ENCODE data around the gene ZNF614. TPM values are rescaled to one million over a fixed set of nuclear protein-coding genes. Genes with fewer than 3 reads are reported as not detected.

The ZNF614 gene
- total RNA-seq, 1 experiment from 2014 or later: 4.1 TPM

DNA sequence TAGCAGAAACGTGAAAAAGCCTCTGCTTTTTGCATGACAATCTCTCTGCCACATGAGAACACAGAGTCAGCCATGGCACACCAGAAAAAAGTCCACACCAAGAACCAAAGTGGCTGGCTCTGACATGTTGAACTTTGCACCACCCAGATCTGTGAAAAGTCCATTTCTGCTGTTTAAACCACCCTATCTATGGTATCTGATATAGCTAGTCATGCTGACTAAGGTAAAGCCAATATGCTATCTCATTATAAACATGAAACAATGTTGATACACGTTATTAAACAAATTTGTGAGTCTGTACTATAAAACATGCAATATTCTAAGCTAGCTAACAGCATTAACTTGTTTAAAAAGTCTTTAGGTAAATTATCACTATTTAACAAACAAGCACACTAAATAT is 41.5 kb upstream of the ZNF614 start:
- ATAC-seq (no peak), DNase-seq (ENCODE audit: low read depth, low spot score) (no peak)
- intact Hi-C loops (cut with micrococcal nuclease; ENCODE audit: unreplicated experiment): no loop called here
- in situ Hi-C loops (cut with HindIII; ENCODE audit: low pct_unique_long_range_greater_than_20kb, low sequenced_read_pairs): no loop called here
- Histone ChIP-seq H3K4me1 (ENCODE audit: control insufficient read depth, insufficient read depth, low read length) (no peaks in the 10 kb centered on the region), H3K4me3 (ENCODE audit: low read depth in 2 of 2, low read length in 2 of 2) (no peak overlapping the region), H3K36me3 (ENCODE audit: control insufficient read depth, insufficient read depth, low read length) (0 out of 2 replicates have a peak, but pooled peaks cover 2% of the 10 kb centered on the region), H3K9me3 (ENCODE audit: control insufficient read depth, insufficient read depth, low read depth, low read length) (peaks cover 62% of the 10 kb centered on the region), H3K27ac (ENCODE audit: low read length) (no peak overlapping the region), H3K27me3 (ENCODE audit: control insufficient read depth, insufficient read depth, low read length) (no peaks in the 10 kb centered on the region)
- no peak for TF ChIP-seq SIN3A (IDR thresholded peaks at IDR 0.05; ENCODE audit: borderline replicate concordance, insufficient read depth, low read depth, low read length)
- TF ChIP-seq TCF7L2 (IDR thresholded peaks at IDR 0.05; ENCODE audit: low read depth, low read length): no peak
- no peak for TF ChIP-seq POLR2AphosphoS5 (IDR thresholded peaks at IDR 0.05; ENCODE audit: low read depth, low read length)
- TF ChIP-seq REST (IDR thresholded peaks at IDR 0.05; ENCODE audit: insufficient read depth in 1 of 2, low read depth in 2 of 2, low read length in 1 of 2): no peak
- CTCF ChIA-PET: no interaction called here
- POLR2A ChIA-PET: no interaction called here
- no TSS peak for BruUV-seq (replicated peaks)

GRCh38 chr19:52066258-52066863 is 38.2 kb upstream of the ZNF614 start:
- intact Hi-C loops (cut with micrococcal nuclease; ENCODE audit: unreplicated experiment): no loop called here
- POLR2A ChIA-PET: no interaction called here
- Histone ChIP-seq H3K27ac (ENCODE audit: low read length) (no peak overlapping the region), H3K4me3 (ENCODE audit: low read depth in 2 of 2, low read length in 2 of 2) (no peak overlapping the region), H3K27me3 (ENCODE audit: control insufficient read depth, insufficient read depth, low read length) (no peaks in the 10 kb centered on the region), H3K36me3 (ENCODE audit: control insufficient read depth, insufficient read depth, low read length) (0 out of 2 replicates have a peak, but pooled peaks cover 2% of the 10 kb centered on the region), H3K9me3 (ENCODE audit: control insufficient read depth, insufficient read depth, low read depth, low read length) (peaks cover 58% of the 10 kb centered on the region), H3K4me1 (ENCODE audit: control insufficient read depth, insufficient read depth, low read length) (no peaks in the 10 kb centered on the region)
- ATAC-seq (no peak), DNase-seq (ENCODE audit: low read depth, low spot score) (no peak)
- TF ChIP-seq, protein P1, sequence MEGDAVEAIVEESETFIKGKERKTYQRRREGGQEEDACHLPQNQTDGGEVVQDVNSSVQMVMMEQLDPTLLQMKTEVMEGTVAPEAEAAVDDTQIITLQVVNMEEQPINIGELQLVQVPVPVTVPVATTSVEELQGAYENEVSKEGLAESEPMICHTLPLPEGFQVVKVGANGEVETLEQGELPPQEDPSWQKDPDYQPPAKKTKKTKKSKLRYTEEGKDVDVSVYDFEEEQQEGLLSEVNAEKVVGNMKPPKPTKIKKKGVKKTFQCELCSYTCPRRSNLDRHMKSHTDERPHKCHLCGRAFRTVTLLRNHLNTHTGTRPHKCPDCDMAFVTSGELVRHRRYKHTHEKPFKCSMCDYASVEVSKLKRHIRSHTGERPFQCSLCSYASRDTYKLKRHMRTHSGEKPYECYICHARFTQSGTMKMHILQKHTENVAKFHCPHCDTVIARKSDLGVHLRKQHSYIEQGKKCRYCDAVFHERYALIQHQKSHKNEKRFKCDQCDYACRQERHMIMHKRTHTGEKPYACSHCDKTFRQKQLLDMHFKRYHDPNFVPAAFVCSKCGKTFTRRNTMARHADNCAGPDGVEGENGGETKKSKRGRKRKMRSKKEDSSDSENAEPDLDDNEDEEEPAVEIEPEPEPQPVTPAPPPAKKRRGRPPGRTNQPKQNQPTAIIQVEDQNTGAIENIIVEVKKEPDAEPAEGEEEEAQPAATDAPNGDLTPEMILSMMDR (IDR thresholded peaks at IDR 0.05): no peak
- no peak for TF ChIP-seq REST (IDR thresholded peaks at IDR 0.05; ENCODE audit: insufficient read depth in 1 of 2, low read depth in 2 of 2, low read length in 1 of 2)
- TF ChIP-seq SIN3A (IDR thresholded peaks at IDR 0.05; ENCODE audit: borderline replicate concordance, insufficient read depth, low read depth, low read length): no peak
- TF ChIP-seq TCF7L2 (IDR thresholded peaks at IDR 0.05; ENCODE audit: low read depth, low read length): no peak
- no peak for TF ChIP-seq POLR2AphosphoS5 (IDR thresholded peaks at IDR 0.05; ENCODE audit: low read depth, low read length)
- in situ Hi-C loops (cut with HindIII; ENCODE audit: low pct_unique_long_range_greater_than_20kb, low sequenced_read_pairs): no loop called here
- CTCF ChIA-PET: no interaction called here
- BruUV-seq (replicated peaks): no TSS peak
